Measurements from ENCODE around the gene ZNF670.
"Not testable (repeated sequence)": the region's sequence is repeated elsewhere in the genome, so short reads cannot be mapped to it uniquely, and the experiment has no call there.

GRCh38 chr1:247032306-247032705, 46.3 kb downstream of the ZNF670 start:
- TF ChIP-seq EZH2 (IDR thresholded peaks at IDR 0.05; ENCODE audit: borderline replicate concordance, low read depth, low read length, severe bottlenecking); CTCF (IDR thresholded peaks at IDR 0.05; ENCODE audit: borderline replicate concordance, extremely low read depth, low read length, poor library complexity, severe bottlenecking): not testable (repeated sequence)

Data from DND-41 (cell line).